Anterior cingulate cortex (tissue), 58 donors: ENCODE results near the gene ETNPPL.

ENCODE experiments used
- DNase-seq, 58 donors: peaks; one replicate each; lab custom pipeline; 2025; lab: John Stamatoyannopoulos, UW

Gene ETNPPL

DNA sequence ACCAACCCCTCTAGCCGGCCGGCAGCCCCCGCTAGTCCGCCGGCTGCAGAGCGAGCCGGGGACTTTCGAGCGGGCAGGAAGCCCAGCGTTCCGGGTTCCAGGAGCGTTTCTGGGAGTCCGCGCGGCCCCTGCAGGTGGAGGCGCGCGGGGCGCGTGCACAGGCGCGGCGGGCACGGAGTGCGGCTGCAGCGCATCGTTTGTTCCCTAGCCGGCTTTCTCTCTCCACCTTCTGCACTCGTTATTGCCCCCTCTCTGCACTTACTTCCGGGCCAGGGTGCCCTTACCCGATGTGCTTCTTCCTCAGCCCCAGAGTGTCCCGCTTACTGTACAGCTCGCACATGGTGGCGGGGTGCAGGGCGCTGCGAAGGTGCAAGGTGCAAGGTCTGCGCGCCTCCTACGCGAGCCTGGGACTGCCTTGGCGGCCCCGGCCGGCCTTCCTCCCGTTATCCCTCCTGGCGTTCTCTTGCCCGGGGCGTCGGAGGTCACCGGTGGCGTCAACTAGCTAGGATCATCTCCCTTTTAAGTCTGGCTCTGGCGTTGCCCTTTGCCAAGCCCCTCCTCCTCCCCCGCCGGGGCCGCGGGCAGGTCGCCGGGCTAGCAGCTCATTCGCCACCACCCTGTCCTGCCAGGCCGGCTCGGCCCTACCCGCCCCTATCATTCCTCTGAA, at the start of gene ETNPPL:
ETNPPL (minus strand) TSS at position 495 of the 667 bp plus-strand sequence; CDS start at position 340, 155 bp downstream.
- peak in 53 of 58 donors; percentile 4 to 81 (median 48) for DNase-seq

DNA sequence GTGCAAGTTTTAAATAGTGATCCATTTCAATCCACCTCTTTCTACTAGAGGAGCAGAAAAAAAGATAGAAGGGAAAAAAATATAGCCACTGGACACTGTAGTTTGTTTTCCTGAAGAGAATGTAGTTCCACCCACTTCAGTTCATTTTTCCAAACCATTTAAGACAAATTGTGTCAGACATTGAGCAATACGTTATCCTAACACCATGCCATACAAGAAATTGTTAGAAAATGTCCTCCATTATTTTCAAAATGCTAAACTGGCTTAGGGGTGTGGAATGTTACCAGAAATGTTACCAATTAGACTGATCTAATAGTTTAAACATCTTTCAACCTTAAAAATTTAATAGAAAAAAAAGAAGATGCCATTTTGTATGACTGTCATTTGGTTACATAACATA, 48.6 kb upstream of the ETNPPL start:
- DNase-seq: no peak

DNA sequence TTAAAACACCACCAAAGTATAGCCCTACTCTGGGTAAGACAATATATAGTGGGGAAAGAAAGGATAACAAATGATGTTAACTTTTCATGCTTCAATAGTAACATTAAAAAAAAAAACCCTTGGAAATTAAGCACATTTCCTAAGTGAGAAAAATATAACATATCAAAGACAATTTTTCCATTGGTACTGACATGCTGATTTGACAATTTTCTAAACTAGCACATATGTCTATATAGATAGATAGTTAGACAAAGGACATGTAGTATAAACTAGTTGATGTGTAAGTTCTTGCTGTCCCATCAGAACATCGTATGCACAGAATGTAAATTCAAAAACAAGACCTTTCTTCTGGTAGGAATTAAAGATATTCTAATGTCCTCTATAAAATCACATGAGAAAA, 47.2 kb upstream of the ETNPPL start:
- DNase-seq: no peak

DNA sequence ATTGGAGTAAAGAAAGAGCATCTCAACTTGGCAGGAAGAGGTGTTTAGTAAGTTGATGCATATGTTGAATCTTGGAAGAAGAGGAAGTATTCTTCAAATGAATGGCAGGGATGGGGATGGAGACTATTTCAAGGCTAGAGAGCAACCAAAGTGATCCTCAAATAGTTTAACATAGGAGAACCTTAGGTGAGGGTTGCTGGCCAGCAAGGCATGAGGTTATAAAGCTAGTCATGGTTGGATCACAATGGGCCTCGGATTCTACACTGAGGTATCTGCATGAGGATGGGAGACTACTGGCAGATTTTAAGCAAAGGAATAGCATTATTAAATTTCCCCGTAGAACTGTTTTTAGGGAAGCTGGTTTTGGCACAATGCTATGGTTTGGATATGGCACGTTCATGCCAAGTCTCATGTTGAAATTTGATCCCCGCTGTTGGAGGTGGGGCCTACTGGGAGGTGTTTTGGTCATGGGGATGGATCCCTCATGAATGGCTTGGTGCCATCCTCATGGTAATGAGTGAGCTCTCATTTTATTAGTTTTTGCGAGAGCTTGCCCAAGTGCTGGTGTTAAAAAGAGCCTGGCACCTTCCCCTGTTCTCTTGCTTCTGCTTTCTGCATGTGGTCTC, 41.9 kb upstream of the ETNPPL start:
- no peak for DNase-seq

DNA sequence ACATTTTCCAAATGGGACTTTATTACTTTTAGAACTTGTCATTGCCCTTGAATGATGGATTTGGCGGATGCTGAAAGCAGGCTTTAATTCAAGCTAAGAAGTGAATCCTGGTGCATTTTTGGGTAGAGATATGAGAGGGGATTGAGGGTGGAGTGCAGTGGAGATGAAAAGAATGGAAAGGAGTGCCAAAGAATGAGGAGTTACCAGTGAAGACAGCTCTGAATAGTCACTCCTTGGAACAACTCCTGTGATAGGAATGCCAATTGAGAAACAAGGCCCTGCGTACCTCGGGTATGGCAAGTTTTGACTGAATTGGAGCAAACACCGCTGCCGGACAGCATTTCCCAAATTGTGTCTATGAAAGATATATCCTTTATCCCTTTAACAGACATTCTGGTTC, 36.5 kb upstream of the ETNPPL start:
- no peak for DNase-seq

DNA sequence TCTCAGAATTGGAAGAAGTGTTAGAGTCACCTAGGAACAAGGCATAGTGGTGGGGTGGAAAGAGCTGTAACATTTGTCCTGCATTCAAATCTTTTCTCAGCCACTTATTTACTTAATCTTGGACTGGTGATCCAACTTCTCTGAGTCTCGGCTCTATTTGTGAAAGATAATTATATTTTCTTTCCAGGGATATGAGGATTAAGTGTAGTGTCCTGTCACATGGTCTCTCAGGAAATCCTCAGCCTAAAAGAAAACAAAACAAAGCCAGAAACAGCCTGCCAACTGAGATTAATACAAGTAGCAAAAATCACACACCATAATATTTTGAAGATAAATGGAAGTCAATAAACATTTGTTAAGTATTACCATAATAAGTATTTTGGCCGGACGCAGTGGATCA, 33.3 kb upstream of the ETNPPL start:
- DNase-seq: no peak

DNA sequence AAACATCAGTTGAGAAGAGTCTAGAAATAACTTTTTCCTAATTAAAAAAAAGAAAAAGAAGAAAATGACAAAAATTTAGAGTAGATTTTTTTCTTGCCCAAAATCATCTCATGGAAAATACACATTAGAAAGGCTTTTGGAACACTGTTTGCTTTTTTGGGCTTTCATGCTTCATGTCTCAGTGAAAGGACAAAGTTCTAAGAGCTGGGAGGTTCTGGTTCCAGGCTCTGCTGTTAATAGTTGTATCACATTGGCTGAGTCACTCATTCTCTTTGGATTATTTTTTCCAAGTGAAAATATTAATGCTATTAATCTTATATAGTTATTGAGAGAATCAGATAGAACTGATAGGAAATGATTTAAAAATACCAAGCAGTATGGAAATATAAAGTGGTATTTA, 32.9 kb upstream of the ETNPPL start:
- DNase-seq: no peak

DNA sequence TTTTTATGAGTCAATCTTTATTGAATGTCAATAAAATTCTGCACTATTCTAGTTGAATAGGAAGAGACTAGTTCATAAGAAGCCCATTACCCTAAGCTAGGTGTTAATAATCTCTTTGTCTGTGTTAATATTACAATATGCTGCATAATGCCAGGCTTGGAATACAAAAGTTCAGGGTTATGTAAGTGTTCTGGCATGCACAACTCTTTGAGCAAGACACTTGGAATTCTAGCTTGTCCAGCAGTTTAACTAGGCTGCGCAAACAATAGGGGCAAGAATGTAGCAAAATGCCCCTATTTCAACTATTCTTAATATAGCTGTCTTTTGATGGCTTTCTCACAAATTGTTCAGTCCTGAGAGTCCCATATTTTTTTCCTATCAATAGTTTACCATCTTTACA, 31.3 kb upstream of the ETNPPL start:
- DNase-seq: peak in 1 of 58 donors; percentile 2

DNA sequence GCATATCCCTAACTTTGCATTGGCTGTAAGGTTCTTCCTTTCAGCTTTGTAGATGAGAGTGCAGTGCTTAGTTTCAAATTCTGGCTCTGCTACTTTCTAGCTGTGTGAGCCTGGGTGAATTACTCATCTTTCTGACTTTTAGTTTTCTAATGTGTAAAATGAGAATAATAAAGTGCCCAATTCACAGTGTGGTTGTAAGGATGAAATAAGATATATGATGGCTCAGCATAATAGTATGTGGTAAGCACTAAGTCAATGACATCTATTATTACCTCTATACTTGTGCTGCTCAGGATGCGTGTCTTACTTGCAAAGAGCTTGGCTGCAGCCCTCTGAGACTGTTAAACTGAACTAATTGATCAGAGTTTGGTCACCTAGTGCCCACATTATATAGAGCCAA, 30.6 kb upstream of the ETNPPL start:
- no peak for DNase-seq

DNA sequence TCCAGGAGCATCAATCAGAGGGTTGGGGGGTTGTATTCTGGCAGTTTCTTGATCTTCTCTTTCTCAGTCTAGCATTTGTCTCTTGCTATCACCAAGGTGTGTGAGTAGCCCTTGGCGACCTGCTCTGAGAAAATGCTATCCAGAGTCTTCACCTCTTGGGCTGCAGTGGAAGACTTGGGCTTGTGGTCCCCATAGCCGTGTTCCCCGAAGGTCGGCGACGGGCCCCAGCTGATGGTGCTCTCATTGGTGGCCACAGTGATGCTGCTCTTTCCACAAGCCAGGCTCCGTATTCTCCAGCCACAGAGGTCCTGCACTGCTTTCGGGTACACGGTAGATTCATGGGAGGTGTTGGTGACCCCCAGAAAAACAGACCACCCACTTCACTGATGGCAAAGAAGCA, 25.9 kb upstream of the ETNPPL start:
- DNase-seq: no peak

DNA sequence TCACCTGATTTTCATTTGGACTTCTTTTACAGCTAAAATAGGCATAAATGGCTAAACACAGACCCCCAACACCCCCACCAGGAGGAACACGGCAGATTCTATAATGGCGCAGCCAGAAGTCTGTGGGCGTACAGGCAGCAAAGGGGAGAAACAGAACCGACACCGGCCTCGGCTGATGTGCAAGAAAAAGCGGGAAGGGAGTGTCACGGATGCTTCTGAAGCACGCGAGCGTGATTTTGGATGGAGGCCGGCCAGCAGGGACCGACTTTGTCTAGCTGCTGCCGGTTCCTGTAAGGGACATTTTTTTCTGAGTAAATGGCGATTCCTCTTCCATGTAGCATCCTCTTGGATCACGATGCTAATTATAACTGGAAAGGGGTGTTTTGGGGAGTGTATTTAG, 24.9 kb upstream of the ETNPPL start:
- DNase-seq: no peak

DNA sequence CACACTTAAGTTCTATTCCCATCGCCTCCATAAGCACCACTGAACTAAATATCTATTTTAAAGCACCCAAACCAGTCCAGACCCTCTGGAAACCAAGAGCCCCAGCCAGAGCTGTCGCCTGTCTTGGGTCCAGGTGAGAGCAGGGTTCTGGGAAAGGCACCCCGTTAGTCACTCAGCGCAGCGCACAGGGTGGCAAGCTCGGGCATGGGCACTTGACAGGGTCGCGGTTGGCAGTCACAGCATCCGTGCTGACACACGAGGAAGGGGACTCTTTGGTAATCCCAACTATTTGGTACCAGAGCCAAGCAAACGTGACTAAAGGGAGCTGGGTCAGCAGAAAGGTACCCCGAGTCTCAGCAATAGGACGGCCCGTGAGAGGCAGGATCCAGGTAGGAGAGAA, 24.3 kb upstream of the ETNPPL start:
- no peak for DNase-seq

DNA sequence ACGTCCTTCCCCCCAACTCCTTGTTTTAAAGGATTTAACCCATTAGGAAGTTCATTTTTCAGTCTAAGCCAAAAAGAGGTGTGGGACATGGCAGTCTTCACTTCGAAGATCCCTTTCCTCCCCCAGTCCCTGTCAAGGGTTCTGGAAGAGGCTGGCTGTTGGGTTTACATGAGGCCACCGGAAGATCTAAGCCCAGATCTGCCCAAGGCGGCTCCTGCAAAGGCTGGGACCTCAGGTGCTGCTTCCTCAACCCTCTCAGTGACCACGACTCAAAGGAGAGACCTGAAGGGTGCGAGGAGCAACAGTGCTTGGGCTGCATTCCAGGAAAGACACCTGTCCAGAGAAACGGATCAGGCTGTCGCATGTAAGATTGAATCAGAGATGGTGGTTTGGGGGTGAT, 23.5 kb upstream of the ETNPPL start:
- no peak for DNase-seq

DNA sequence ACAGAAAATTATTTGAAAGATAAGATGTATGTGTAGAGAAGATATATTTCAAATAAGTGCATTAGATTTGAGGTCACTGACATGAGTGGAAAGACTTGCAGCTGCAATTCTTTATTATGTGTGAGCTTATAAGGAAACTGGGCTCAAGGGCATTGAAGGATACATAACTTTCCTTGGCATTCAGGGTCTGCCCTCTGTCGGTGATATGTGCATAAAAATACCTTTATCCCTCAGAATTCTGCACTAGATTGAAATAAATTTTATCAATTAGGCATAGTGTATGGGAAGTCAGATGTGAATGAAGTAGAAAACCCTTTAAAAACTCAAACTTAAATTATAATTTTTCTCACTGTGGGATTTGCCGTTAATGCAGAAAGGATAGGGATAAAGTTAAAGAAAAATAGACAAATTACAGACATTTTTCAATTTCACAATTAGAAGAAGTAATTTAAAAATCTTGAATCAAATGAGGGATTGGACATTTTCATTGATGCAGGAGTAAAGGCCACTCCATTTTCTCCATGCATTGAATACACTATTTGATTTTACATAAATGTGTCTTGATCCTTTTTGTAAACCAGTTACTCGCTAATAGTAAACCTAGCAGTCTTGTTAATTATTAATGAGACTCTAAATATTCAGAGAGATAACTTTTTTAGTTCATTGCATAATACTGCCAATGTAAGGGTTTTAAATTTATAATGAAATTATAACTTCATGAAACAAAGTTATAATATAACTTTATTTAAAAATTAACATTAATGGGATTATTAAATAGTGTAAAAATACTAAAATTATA, 21.0 kb upstream of the ETNPPL start:
- DNase-seq: no peak

DNA sequence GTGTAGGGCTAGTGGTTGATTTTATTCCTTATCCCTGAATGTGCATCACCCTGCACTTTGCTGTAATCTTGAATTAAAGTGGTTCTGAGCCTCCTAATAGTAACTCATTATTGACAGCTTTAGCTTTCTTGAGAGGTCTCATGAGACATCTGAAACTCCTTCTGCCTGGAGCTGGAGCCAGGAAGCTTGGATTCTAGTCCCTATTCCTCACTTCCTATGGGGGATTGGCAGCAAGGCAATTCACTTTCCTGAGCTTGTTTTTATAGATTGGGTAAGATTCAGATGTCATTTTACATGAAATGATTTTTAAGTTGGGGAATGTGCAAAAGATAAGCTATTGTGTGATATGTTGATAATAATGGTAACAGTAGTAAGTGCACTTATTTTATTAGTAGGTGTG, 17.1 kb upstream of the ETNPPL start:
- no peak for DNase-seq

DNA sequence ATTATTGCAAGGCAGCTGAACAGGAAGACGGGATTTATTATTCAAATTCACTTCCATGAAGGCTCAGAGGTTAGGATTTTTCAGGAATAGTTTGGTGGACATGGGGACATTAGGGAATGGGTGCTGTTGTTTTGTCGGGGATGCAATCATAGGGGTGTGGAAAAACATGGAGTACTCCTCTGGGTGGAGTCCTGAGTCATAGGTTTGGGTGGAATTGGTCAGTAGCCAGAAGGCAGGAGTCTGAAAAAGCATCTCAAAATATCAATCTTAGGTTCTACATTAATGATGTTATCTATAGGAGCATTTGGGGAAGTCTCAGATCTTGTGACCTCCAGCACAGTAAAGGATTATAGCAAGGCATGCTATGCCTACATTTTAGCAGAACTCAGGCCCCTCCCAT, 14.5 kb upstream of the ETNPPL start:
- no peak for DNase-seq

DNA sequence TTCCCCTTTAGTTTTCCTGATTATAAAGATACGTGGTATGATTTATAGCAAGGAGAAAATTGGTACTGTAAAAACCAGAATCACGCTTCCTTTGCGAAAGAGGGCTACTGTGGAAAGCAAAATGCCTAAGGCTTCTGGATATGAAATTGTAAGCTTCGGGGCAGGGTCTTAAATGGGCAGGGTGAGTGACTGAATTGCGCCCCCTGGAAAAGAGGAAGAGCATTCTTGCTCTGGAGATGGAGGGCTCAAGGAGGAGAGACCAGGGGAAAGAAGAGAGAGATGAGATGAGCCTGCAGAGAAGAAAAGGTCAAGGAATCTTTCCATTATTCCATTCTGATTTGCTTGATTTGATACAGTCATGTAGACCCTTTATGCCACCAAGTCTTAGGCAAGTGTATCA, 13.1 kb upstream of the ETNPPL start:
- DNase-seq: no peak

DNA sequence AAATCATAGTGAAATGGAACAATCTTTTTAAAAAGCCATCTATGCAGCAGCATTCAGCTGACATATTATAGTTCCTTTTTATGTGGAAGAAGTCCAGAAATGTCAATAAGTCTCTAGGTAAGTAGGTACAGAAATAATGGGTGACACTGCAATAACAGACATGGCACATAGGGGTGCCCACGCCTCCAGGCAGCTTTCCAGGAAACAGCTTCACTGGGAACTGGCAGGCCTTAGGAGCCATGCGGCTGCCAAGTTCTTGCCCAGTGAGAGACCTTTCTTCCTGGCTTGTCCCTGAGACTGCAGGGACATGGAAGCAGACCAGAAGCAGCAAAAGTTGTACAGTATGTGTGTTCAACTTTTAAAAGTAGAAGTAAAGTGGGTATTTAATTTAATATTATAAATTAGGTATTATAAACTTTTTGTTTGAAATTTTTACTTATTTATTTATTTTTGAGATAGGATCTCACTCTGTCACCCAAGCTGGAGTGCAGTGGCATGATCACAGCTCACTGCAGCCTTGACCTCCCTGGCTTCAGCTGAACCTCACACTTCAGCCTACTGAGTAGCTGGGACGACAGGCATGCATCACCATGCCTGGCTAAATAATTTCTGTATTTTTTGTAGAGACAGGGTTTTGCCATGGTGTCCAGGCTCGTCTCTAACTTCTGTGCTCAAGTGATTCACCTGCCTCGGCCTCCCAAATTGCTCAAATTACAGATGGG, 12.1 kb upstream of the ETNPPL start:
- DNase-seq: peak in 50 of 58 donors; percentile 1 to 78 (median 42)

DNA sequence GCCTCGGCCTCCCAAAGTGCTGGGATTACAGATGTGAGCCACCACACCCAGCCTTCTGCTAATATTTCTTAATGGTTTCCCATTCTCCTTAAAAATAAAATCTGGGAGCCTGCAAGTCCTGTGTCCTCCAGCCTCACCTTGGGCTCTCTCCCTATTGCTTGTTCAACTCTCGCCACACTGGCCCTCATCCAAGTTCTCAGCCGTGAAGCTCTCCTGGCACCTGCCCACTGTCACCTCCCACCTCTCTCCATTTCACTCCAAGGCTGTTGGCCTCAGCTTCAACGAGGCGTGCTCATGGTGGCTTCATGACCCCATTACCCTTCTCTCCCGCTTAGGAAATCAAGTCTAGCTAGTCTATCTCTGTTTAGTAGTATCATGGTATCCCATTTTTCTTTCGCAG, 9.5 kb upstream of the ETNPPL start:
- DNase-seq: no peak

DNA sequence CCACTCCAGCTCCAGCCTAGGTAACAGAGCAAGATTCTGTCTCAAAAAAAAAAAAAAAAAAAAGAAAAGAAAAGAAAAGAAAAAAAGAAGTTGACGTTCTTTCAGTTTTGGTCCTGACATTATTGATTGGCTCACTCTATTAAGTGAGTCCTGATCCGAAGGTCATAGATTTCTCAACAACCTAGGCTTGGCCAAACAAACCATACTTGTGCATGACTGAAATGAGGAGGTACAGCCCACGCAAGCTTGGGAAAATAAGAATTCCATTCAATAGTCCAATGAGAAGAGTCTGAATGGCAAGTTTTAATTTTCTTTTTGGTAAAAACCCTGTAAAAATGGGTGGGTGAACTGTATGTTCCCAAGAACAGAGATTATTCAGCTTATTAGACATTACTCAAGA, 3.2 kb upstream of the ETNPPL start:
- no peak for DNase-seq

DNA sequence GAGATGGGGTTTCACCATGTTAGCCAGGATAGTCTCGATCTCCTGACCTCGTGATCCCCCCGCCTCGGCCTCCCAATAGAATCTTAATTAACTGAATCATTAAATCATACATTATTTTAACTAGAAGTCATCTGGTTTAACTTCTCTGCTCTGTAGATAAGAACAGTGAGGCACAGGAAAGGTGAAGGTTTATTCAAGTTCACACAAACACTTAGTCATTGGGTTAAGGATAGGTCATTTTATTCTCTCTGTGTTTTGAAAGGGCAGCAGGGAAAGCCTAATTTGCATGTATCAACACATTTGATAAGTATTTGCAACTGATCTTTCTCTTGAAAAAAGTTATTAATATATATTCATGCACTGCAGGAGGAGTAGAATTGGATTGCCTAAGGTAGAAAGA, 1.1 kb upstream of the ETNPPL start:
- DNase-seq: no peak
